HCT116 (cell line): Measurements from ENCODE around the gene HNRNPAB. TPM values are rescaled to one million over a fixed set of nuclear protein-coding genes. Genes with fewer than 3 reads are reported as not detected.
A peak's percentile ranks its signal among the peaks of the same experiment; 100 is the strongest.

Experiments used
- ATAC-seq: fragments of 200-7000 bp; cut with Tn5 transposase; 2 replicates; pipeline ENCODE4 v1.9.1; 2020; ENCODE audit warnings: mild to moderate bottlenecking, moderate library complexity
- BruUV-seq: library from RNA; stranded (reverse); fragments of 400-500 nt; replicated peaks from 2 replicates; lab custom pipeline; 2021; lab: Mats Ljungman, UMichigan
- CTCF ChIA-PET: fragments of 300-600 bp; sonication (Branson Sonifier 250); formaldehyde crosslinking; loops from one replicate; lab custom pipeline; 2021; ENCODE audit warnings: antibody characterized with exemption; lab: Charles Lee
- POLR2A ChIA-PET: fragments of 300-600, 350-600 bp; sonication (Branson Sonifier 250); formaldehyde crosslinking; loops from one replicate; lab custom pipeline; 2021; ENCODE audit warnings: antibody characterized with exemption; lab: Charles Lee
- RAD21 ChIA-PET, 2 experiments: fragments of 300-600 bp; sonication (Branson Sonifier 250); formaldehyde crosslinking; loops; one replicate each; lab custom pipeline; 2023; ENCODE audit warnings: low total read pairs in 2 of 2; ENCODE audit not compliant: uncharacterized antibody in 2 of 2, unreplicated experiment in 2 of 2, low non-redundant PET in 1 of 2; lab: Charles Lee
- DNase-seq: peaks from one replicate; pipeline ENCODE4 v3.0.0-alpha.2; 2010; ENCODE audit warnings: low read depth, low spot score
- H2AFZ ChIP-seq: fragments of 200-600 bp; shearing (Covaris generic), sonication (generic); 2 replicates; pipeline ENCODE4 v1.6.1; 2017; ENCODE audit warnings: low read depth, mixed run types, mixed read lengths, antibody characterized with exemption, low read length; ENCODE audit not compliant: poor library complexity, severe bottlenecking
- H3K27ac ChIP-seq: 2 replicates; pipeline ENCODE4 v1.5.1; 2012; ENCODE audit warnings: low read depth, low read length
- H3K27me3 ChIP-seq: fragments of 200-600 bp; sonication (generic); 2 replicates; pipeline ENCODE4 v1.6.1; 2016; ENCODE audit warnings: mixed run types, low read length, mixed read lengths; ENCODE audit not compliant: insufficient read depth
- H3K36me3 ChIP-seq, 2 experiments: fragments of 200-500 bp in 1 of 2; fragments of 200-600 bp in 1 of 2; sonication (Bioruptor generic) in 1 of 2; sonication (generic) in 1 of 2; 2 replicates each; pipeline versions ENCODE4 v1.5.1 to v1.6.1; 2014 to 2016; ENCODE audit warnings: low read length in 2 of 2, inconsistent platforms in 1 of 2, mixed read lengths in 1 of 2, mixed run types in 1 of 2; ENCODE audit not compliant: insufficient read depth in 2 of 2, control insufficient read depth in 1 of 2
- H3K4me1 ChIP-seq, 2 experiments: fragments of 200-600 bp in 1 of 2; sonication (generic) in 1 of 2; 2 replicates each; pipeline versions ENCODE4 v1.5.1 to v1.6.1; 2012 to 2017; ENCODE audit warnings: low read length in 2 of 2, inconsistent platforms in 1 of 2, mild to moderate bottlenecking in 1 of 2, mixed read lengths in 1 of 2, mixed run types in 1 of 2, moderate library complexity in 1 of 2; ENCODE audit not compliant: insufficient read depth in 2 of 2, control insufficient read depth in 1 of 2
- H3K4me2 ChIP-seq: fragments of 200-600 bp; sonication (generic); 2 replicates; pipeline ENCODE4 v1.6.1; 2017; ENCODE audit warnings: mixed run types, low read length, mixed read lengths
- H3K4me3 ChIP-seq, 2 experiments: fragments of 200-600 bp in 1 of 2; sonication (generic) in 1 of 2; replicated peaks in 1 of 2; 2 replicates each; pipeline ENCODE4 v1.5.1; 2011 to 2016; ENCODE audit warnings: low read length in 2 of 2, control low read depth in 1 of 2, low read depth in 1 of 2, mild to moderate bottlenecking in 1 of 2, mixed read lengths in 1 of 2, mixed run types in 1 of 2
- H3K79me2 ChIP-seq: fragments of 200-600 bp; sonication (generic); 2 replicates; pipeline ENCODE4 v1.6.1; 2017; ENCODE audit warnings: mild to moderate bottlenecking, mixed run types, low read length, moderate library complexity, mixed read lengths; ENCODE audit not compliant: insufficient read depth
- H3K9ac ChIP-seq: fragments of 200-600 bp; sonication (generic); 2 replicates; pipeline ENCODE4 v1.6.1; 2016; ENCODE audit warnings: low read length, mixed read lengths
- H3K9me2 ChIP-seq: fragments of 200-600 bp; sonication (generic), shearing (Covaris generic); 2 replicates; pipeline ENCODE4 v1.6.1; 2017; ENCODE audit warnings: mixed run types, mild to moderate bottlenecking, moderate library complexity; ENCODE audit not compliant: insufficient read depth
- H3K9me3 ChIP-seq, 2 experiments: fragments of 200-500 bp in 1 of 2; fragments of 200-600 bp in 1 of 2; sonication (Bioruptor generic) in 1 of 2; sonication (generic) in 1 of 2; 2 replicates each; pipeline ENCODE4 v1.6.1; 2014 to 2017; ENCODE audit warnings: low read length in 2 of 2, mixed read lengths in 2 of 2, inconsistent platforms in 1 of 2, low read depth in 1 of 2, mild to moderate bottlenecking in 1 of 2, mixed run types in 1 of 2, moderate library complexity in 1 of 2; ENCODE audit not compliant: control insufficient read depth in 1 of 2, insufficient read depth in 1 of 2
- H4K20me1 ChIP-seq: fragments of 200-600 bp; sonication (generic), shearing (Covaris generic); 2 replicates; pipeline ENCODE4 v1.6.1; 2017; ENCODE audit warnings: mixed run types, mild to moderate bottlenecking, moderate library complexity; ENCODE audit not compliant: insufficient read depth
- ATF3 ChIP-seq: IDR thresholded peaks from 2 replicates; pipeline ENCODE4 v1.6.1; 2012
- CBX3 ChIP-seq: IDR thresholded peaks from 2 replicates; pipeline ENCODE4 v1.6.1; 2012; ENCODE audit warnings: low read depth
- CTCF ChIP-seq, 3 experiments: fragments of 200-600 bp in 1 of 3; sonication (generic) in 1 of 3; IDR thresholded peaks in 2 of 3; conservative IDR thresholded peaks in 1 of 3; 2 replicates each; pipeline ENCODE4 v1.5.1; 2012 to 2017; ENCODE audit warnings: low read depth in 2 of 3, low read length in 2 of 3, antibody characterized with exemption in 1 of 3, borderline replicate concordance in 1 of 3, control low read depth in 1 of 3, mild to moderate bottlenecking in 1 of 3, mixed read lengths in 1 of 3, mixed run types in 1 of 3, moderate library complexity in 1 of 3; ENCODE audit not compliant: insufficient read depth in 1 of 3
- ELF1 ChIP-seq: IDR thresholded peaks from 2 replicates; pipeline ENCODE4 v1.6.1; 2012; ENCODE audit warnings: low read depth, borderline replicate concordance
- EZH2phosphoT487 ChIP-seq: fragments of 200-600 bp; IDR thresholded peaks from 2 replicates; pipeline ENCODE4 v1.6.1; 2018; ENCODE audit warnings: antibody characterized with exemption, borderline replicate concordance
- MAX ChIP-seq: IDR thresholded peaks from 2 replicates; pipeline ENCODE4 v1.6.1; 2012
- POLR2AphosphoS5 ChIP-seq: IDR thresholded peaks from 2 replicates; pipeline ENCODE4 v1.6.1; 2011; ENCODE audit warnings: mild to moderate bottlenecking, low read depth, low read length, moderate library complexity
- RAD21 ChIP-seq: IDR thresholded peaks from 2 replicates; pipeline ENCODE4 v1.6.1; 2012; ENCODE audit warnings: low read depth, mild to moderate bottlenecking
- REST ChIP-seq: IDR thresholded peaks from 2 replicates; pipeline ENCODE4 v1.6.1; 2012; ENCODE audit warnings: low read depth
- SIN3A ChIP-seq: IDR thresholded peaks from 2 replicates; pipeline ENCODE4 v1.6.1; 2012; ENCODE audit warnings: low read depth
- SRF ChIP-seq: IDR thresholded peaks from 2 replicates; pipeline ENCODE4 v1.6.1; 2012; ENCODE audit warnings: low read depth
- TCF7L2 ChIP-seq: IDR thresholded peaks from 2 replicates; pipeline ENCODE4 v1.7.0; 2011; ENCODE audit warnings: borderline replicate concordance, inconsistent platforms; ENCODE audit not compliant: insufficient read depth, insufficient read length; ENCODE audit errors: extremely low read depth
- YY1 ChIP-seq: IDR thresholded peaks from 2 replicates; pipeline ENCODE4 v1.6.1; 2011; ENCODE audit warnings: low read length, low read depth, moderate library complexity, mild to moderate bottlenecking; ENCODE audit not compliant: insufficient replicate concordance; ENCODE audit errors: extremely low read depth
- ZBTB33 ChIP-seq: IDR thresholded peaks from 2 replicates; pipeline ENCODE4 v1.6.1; 2011; ENCODE audit warnings: mild to moderate bottlenecking, low read length, moderate library complexity; ENCODE audit not compliant: insufficient replicate concordance; ENCODE audit errors: extremely low read depth
- intact Hi-C: fragments of 100-400 bp; cut with micrococcal nuclease; formaldehyde crosslinking; loops from 2 replicates; pipeline ENCODE4 v1.10.0; 2022
- total RNA-seq: library from RNA; stranded (reverse); gene quantifications from one replicate; pipeline ENCODE4 v1.2.1, GENCODE V29; 2021; ENCODE audit not compliant: unreplicated experiment

The HNRNPAB gene
- total RNA-seq, 1 experiment from 2014 or later: 273 TPM

- TF ChIP-seq REST (no peak), SIN3A (no peak), ATF3 (no peak), POLR2AphosphoS5 (no peak), RAD21 (no peak), TCF7L2 (no peak), CTCF (IDR thresholded peaks at IDR 0.05 in 2 of 3, conservative IDR thresholded peaks at IDR 0.05 in 1 of 3; ENCODE audit: borderline replicate concordance in 1 of 3, insufficient read depth in 1 of 3, low read depth in 2 of 3, low read length in 2 of 3) (no peak), CBX3 (no peak), ELF1 (no peak), MAX (no peak), SRF (no peak), EZH2phosphoT487 (no peak), YY1 (no peak), ZBTB33 (no peak)
- Histone ChIP-seq H3K9me2 (no peaks in the 10 kb centered on the region), H3K4me1 (no peaks in the 10 kb centered on the region), H3K36me3 (no peaks in the 10 kb centered on the region), H3K9ac (no peak overlapping the region), H3K9me3 (no peaks in the 10 kb centered on the region), H3K27me3 (no peaks in the 10 kb centered on the region), H3K4me3 (no peak overlapping the region), H3K4me2 (no peak overlapping the region), H3K27ac (no peak overlapping the region), H2AFZ (no peak overlapping the region), H4K20me1 (no peaks in the 10 kb centered on the region), H3K79me2 (no peaks in the 10 kb centered on the region)
- RAD21 ChIA-PET: no interaction called here
- intact Hi-C loops: no loop called here
- POLR2A ChIA-PET: no interaction called here
- BruUV-seq: no TSS peak
- CTCF ChIA-PET: no interaction called here
- ATAC-seq (peak; percentile 13; the same call in 1 of the 2 replicates), DNase-seq (no peak)
These were observed 45.1 kb downstream of the HNRNPAB start for GRCh38 chr5:178249191-178249989.
